ENCODE measurements around the gene PDLIM4. TPM values are rescaled to one million over a fixed set of nuclear protein-coding genes. Genes with fewer than 3 reads are reported as not detected.

Gene PDLIM4
- polyA plus RNA-seq, 1 donor from 2014 or later = not detected

DNA sequence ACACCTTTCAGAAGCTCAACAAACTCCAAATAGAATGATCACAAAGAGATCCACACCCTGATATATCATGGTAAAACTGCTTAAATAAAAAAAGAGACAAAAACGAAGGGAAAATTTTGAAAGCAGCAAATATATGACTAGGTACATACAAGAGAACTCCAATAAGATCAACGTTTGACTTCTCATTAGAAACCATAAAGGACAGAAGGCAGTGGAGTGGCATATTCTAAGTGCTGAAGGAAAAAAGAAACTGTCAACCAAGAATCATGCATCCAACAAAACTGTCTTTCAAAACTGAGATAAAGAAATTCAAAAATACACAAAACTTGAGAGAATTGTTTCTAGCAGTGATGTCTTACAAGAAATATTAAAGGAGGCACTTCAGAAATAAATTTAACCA lies 47.9 kb downstream of the PDLIM4 start:
- H3F3A ChIP-seq (ENCODE audit: insufficient read depth, low read length, poor library complexity, severe bottlenecking) = no peaks in the 10 kb centered on the region
- no peak overlapping the region for H3K4me3 ChIP-seq (ENCODE audit: low read length)
- no peak overlapping the region for H3K27ac ChIP-seq (ENCODE audit: low read length)

GRCh38 chr5:132308701-132309100 lies 51.2 kb downstream of the PDLIM4 start:
- H2AFZ ChIP-seq (ENCODE audit: low read depth, low read length) = no peak overlapping the region
- no peaks in the 10 kb centered on the region for H3K9me2 ChIP-seq (ENCODE audit: insufficient read depth, low read length)
- no peaks in the 10 kb centered on the region for H3K79me2 ChIP-seq (replicated peaks; ENCODE audit: insufficient read depth, low read length)
- TF ChIP-seq REST (IDR thresholded peaks at IDR 0.05; ENCODE audit: borderline replicate concordance) (no peak), SMC3 (conservative IDR thresholded peaks at IDR 0.05; ENCODE audit: poor library complexity) (no peak)
- no peaks in the 10 kb centered on the region for H4K20me1 ChIP-seq (ENCODE audit: insufficient read depth)
- H3K27ac ChIP-seq (ENCODE audit: low read length) = no peak overlapping the region
- H3F3A ChIP-seq (ENCODE audit: insufficient read depth, low read length, poor library complexity, severe bottlenecking) = no peaks in the 10 kb centered on the region
- no peak overlapping the region for H3K4me2 ChIP-seq (ENCODE audit: low read length)
- no peak overlapping the region for H3K4me3 ChIP-seq (ENCODE audit: low read length)
- H3K36me3 ChIP-seq (ENCODE audit: insufficient read depth, low read length) = no peaks in the 10 kb centered on the region
- no peaks in the 10 kb centered on the region for H3K9me3 ChIP-seq (ENCODE audit: low read length)
- H3K9ac ChIP-seq (ENCODE audit: low read length) = no peak overlapping the region
- H3K27me3 ChIP-seq (ENCODE audit: insufficient read depth, low read depth, low read length) = no peaks in the 10 kb centered on the region

More for the DNA sequence above, 47.9 kb downstream of the PDLIM4 start:
- H3K36me3 ChIP-seq (ENCODE audit: insufficient read depth, low read length) = no peaks in the 10 kb centered on the region
- no peaks in the 10 kb centered on the region for H3K27me3 ChIP-seq (ENCODE audit: insufficient read depth, low read depth, low read length)
- H2AFZ ChIP-seq (ENCODE audit: low read depth, low read length) = no peak overlapping the region
- no peak for TF ChIP-seq RAD21 (conservative IDR thresholded peaks at IDR 0.05)
- no peak for TF ChIP-seq REST (IDR thresholded peaks at IDR 0.05; ENCODE audit: borderline replicate concordance)
- TF ChIP-seq TAF1 (IDR thresholded peaks at IDR 0.05; ENCODE audit: low read depth) = no peak
- TF ChIP-seq MXI1 (conservative IDR thresholded peaks at IDR 0.05; ENCODE audit: poor library complexity, severe bottlenecking) = no peak
- TF ChIP-seq POLR2AphosphoS5 (IDR thresholded peaks at IDR 0.05) = no peak
- TF ChIP-seq SMC3 (conservative IDR thresholded peaks at IDR 0.05; ENCODE audit: poor library complexity) = no peak
- no peak for TF ChIP-seq CTCF (IDR thresholded peaks at IDR 0.05; ENCODE audit: poor library complexity, severe bottlenecking)
- no peak for TF ChIP-seq EP300 (conservative IDR thresholded peaks at IDR 0.05; ENCODE audit: poor library complexity, severe bottlenecking)
- TF ChIP-seq EZH2 (IDR thresholded peaks at IDR 0.05; ENCODE audit: borderline replicate concordance, insufficient read depth, low read length, poor library complexity, severe bottlenecking) = no peak
- no peaks in the 10 kb centered on the region for H4K20me1 ChIP-seq (ENCODE audit: insufficient read depth)
- H3K4me2 ChIP-seq (ENCODE audit: low read length) = no peak overlapping the region
- no peaks in the 10 kb centered on the region for H3K79me2 ChIP-seq (replicated peaks; ENCODE audit: insufficient read depth, low read length)
- no peaks in the 10 kb centered on the region for H3K9me3 ChIP-seq (ENCODE audit: low read length)
- no peak overlapping the region for H3K9ac ChIP-seq (ENCODE audit: low read length)
- no peaks in the 10 kb centered on the region for H3K9me2 ChIP-seq (ENCODE audit: insufficient read depth, low read length)

All from neural cell (in vitro differentiated cells).